Uterus (tissue), 4 donors: Measurements from ENCODE around the gene RHBDD2. TPM values are rescaled to one million over a fixed set of nuclear protein-coding genes. Genes with fewer than 3 reads are reported as not detected.
"Not testable (repeated sequence)": the region's sequence is repeated elsewhere in the genome, so short reads cannot be mapped to it uniquely, and the experiment has no call there.

Experiments
- DNase-seq, 2 donors: peaks; one replicate each; pipeline ENCODE4 v3.0.0-alpha.2; 2019 to 2020
- H3K27ac ChIP-seq, 2 donors: fragments of 200-600 bp; sonication (generic); 1 replicate in 1 of 2; 2 replicates in 1 of 2; pipeline ENCODE4 v1.5.1; 2016 to 2018
- H3K27me3 ChIP-seq, 2 donors: fragments of 200-600 bp; sonication (generic); one replicate each; pipeline ENCODE4 v1.5.1; 2018 to 2019; ENCODE audit warnings: control low read depth in 1 of 2
- H3K36me3 ChIP-seq, 2 donors: fragments of 200-600 bp; sonication (generic); one replicate each; pipeline ENCODE4 v1.5.1; 2019; ENCODE audit warnings: control low read depth in 1 of 2
- H3K4me1 ChIP-seq, 2 donors: fragments of 200-600 bp; sonication (generic); one replicate each; pipeline ENCODE4 v1.5.1; 2018 to 2019; ENCODE audit warnings: control low read depth in 1 of 2
- H3K4me3 ChIP-seq, 2 donors: fragments of 200-600 bp; sonication (generic); 1 replicate in 1 of 2; 2 replicates in 1 of 2; pipeline ENCODE4 v1.5.1; 2018 to 2019; ENCODE audit warnings: mild to moderate bottlenecking in 1 of 2
- H3K9me3 ChIP-seq, 2 donors: fragments of 200-600 bp; sonication (generic); one replicate each; pipeline ENCODE4 v1.5.1; 2019; ENCODE audit warnings: control low read depth in 1 of 2
- POLR2A ChIP-seq, 2 donors: fragments of 450-650 bp; IDR thresholded peaks; one replicate each; pipeline ENCODE4 v1.6.1; 2016; ENCODE audit warnings: antibody characterized with exemption in 2 of 2, mild to moderate bottlenecking in 1 of 2, moderate library complexity in 1 of 2
- intact Hi-C: fragments of 100-400 bp; cut with DNase I; formaldehyde crosslinking; loops from one replicate; pipeline ENCODE4 v1.15.1; 2023; ENCODE audit warnings: low total_unique reads
- total RNA-seq, 4 donors: library from RNA; depleted of rRNA in 3 of 4; stranded (reverse); fragments of >200 nt in 3 of 4; gene quantifications; one replicate each; pipeline versions ENCODE4 v1.1.0 to v1.2.4, GENCODE V29; 2014 to 2023
- TF ChIP-seq, protein P1 (sequence below), 4 experiments: fragments of 200-600 bp in 2 of 4; fragments of 450-650 bp in 2 of 4; sonication (generic) in 2 of 4; IDR thresholded peaks; one replicate each; pipeline ENCODE4 v1.5.1; 2016 to 2019; ENCODE audit warnings: antibody characterized with exemption in 4 of 4, mild to moderate bottlenecking in 2 of 4, moderate library complexity in 1 of 4
- donor health status: DM: yes; HTN: yes; CAD: no.

Gene RHBDD2
- total RNA-seq, 4 donors from 2014 or later: 2.0 to 45.4 (median 11.3) TPM

DNA sequence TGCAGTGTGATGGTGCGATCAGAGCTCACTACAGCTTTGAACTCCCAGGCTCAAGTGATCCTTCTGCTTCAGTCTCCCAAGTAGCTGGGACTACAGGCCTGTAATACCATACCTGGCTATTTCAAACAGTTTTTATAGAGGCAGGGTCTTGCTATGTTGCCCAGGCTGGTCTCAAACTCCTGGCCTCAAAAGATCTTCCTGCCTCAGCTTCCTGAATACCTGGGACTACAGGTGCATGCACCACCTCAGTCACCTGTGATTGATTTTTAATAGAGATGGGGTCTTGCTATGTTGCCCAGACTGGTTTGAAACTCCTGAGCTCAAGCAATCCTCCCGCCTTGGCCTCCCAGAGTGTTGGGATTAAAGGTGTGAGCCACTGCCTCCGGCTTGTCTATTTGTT lies 38.8 kb upstream of the RHBDD2 start:
- TF ChIP-seq, protein P1, sequence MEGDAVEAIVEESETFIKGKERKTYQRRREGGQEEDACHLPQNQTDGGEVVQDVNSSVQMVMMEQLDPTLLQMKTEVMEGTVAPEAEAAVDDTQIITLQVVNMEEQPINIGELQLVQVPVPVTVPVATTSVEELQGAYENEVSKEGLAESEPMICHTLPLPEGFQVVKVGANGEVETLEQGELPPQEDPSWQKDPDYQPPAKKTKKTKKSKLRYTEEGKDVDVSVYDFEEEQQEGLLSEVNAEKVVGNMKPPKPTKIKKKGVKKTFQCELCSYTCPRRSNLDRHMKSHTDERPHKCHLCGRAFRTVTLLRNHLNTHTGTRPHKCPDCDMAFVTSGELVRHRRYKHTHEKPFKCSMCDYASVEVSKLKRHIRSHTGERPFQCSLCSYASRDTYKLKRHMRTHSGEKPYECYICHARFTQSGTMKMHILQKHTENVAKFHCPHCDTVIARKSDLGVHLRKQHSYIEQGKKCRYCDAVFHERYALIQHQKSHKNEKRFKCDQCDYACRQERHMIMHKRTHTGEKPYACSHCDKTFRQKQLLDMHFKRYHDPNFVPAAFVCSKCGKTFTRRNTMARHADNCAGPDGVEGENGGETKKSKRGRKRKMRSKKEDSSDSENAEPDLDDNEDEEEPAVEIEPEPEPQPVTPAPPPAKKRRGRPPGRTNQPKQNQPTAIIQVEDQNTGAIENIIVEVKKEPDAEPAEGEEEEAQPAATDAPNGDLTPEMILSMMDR (IDR thresholded peaks at IDR 0.05): no peak
- no peak for TF ChIP-seq POLR2A (IDR thresholded peaks at IDR 0.05)
- H3K4me1 ChIP-seq: no peaks in the 10 kb centered on the region
- no peaks in the 10 kb centered on the region for H3K36me3 ChIP-seq
- no peak overlapping the region for H3K4me3 ChIP-seq
- intact Hi-C loops: no loop called here
- DNase-seq: no peak
- H3K27ac ChIP-seq: no peak overlapping the region
- no peaks in the 10 kb centered on the region for H3K9me3 ChIP-seq
- no peaks in the 10 kb centered on the region for H3K27me3 ChIP-seq

GRCh38 chr7:75842836-75843446 lies 35.9 kb upstream of the RHBDD2 start:
- TF ChIP-seq POLR2A (IDR thresholded peaks at IDR 0.05): no peak
- TF ChIP-seq, protein P1 (IDR thresholded peaks at IDR 0.05): no peak

DNA sequence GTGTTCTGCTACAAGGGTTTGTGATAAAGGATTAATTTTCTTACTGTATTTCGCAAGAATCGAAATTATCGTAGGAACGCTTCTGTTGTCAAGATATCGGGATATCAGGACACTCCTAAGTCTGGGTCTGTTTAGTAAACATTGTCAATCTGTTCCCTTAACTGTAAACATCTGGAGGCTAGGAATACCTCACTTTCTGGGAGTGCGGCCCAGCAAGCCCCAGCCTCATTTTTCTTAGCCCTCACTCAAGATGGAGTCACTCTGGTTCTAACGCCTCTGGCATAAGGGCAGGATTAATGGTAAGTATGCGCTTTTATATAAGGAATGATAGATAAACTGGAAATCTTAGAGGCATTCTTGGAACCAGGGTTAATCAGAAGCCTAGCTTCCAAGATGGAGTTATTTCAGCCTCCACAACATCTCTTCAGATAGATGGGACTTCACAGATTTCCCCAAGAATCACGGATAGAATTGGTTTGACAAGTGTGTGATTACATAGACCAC lies 35.2 kb upstream of the RHBDD2 start:
- TF ChIP-seq, protein P1 (IDR thresholded peaks at IDR 0.05): no peak
- TF ChIP-seq POLR2A (IDR thresholded peaks at IDR 0.05): no peak
- Histone ChIP-seq H3K27me3 (no peaks in the 10 kb centered on the region), H3K36me3 (no peaks in the 10 kb centered on the region), H3K4me1 (no peaks in the 10 kb centered on the region), H3K27ac (no peak overlapping the region), H3K4me3 (no peak overlapping the region), H3K9me3 (no peaks in the 10 kb centered on the region)
- intact Hi-C loops: no loop called here
- no peak for DNase-seq

More at GRCh38 chr7:75842836-75843446, 35.9 kb upstream of the RHBDD2 start:
- Histone ChIP-seq H3K36me3 (no peaks in the 10 kb centered on the region), H3K4me1 (no peaks in the 10 kb centered on the region), H3K9me3 (no peaks in the 10 kb centered on the region), H3K4me3 (no peak overlapping the region), H3K27me3 (no peaks in the 10 kb centered on the region), H3K27ac (no peak overlapping the region)
- intact Hi-C loops: no loop called here
- DNase-seq: no peak

DNA sequence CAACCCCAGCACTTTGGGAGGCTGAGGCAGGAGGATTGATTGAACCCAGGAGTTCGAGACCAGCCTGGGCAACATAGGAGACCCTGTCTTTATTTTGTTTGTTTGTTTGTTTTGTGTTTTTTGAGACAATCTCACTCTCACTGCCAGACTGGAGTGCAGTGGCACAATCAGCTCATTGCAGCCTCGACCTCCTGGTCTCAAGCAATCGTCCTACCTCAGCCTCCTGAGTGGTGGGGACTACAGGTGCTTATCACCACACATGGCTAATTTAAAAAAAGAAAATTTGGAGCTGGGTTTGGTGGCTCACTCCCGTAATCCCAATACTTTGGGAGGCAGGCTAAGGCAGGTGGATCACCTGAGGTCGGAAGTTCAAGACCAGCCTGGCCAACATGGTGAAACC lies 34.7 kb upstream of the RHBDD2 start:
- no peak overlapping the region for H3K4me3 ChIP-seq
- H3K4me1 ChIP-seq: no peaks in the 10 kb centered on the region
- H3K27me3 ChIP-seq: no peaks in the 10 kb centered on the region
- DNase-seq: no peak
- TF ChIP-seq, protein P1 (IDR thresholded peaks at IDR 0.05): no peak
- no peak for TF ChIP-seq POLR2A (IDR thresholded peaks at IDR 0.05)
- H3K9me3 ChIP-seq: no peaks in the 10 kb centered on the region
- intact Hi-C loops: no loop called here
- H3K36me3 ChIP-seq: no peaks in the 10 kb centered on the region
- no peak overlapping the region for H3K27ac ChIP-seq

DNA sequence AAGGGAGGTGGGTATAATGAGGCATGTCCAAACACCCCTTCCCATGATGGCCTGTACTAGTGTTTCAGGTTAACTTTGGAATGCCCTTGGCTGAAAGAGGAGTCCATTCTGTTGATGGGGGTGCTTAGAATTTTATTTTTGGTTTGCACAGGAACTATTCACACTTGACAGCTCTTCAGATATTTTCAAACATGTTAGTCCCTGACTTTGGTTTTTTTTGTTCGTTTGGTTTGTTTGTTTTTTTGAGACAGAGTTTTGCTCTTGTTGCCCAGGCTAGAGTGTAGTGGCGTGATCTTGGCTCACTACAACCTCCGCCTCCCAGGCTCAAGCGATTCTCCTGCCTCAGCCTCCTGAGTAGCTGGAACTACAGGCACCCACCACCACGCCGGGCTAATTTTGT lies 33.7 kb upstream of the RHBDD2 start:
- H3K36me3 ChIP-seq, H3K27ac ChIP-seq, H3K9me3 ChIP-seq, intact Hi-C loops, H3K4me1 ChIP-seq, DNase-seq, H3K4me3 ChIP-seq, H3K27me3 ChIP-seq: not testable (repeated sequence)
